CD4-positive, alpha-beta memory T cell (primary cell): ENCODE data around the gene CMC1. TPM values are rescaled to one million over a fixed set of nuclear protein-coding genes. Genes with fewer than 3 reads are reported as not detected.

Experiments used
- CTCF ChIA-PET: fragments of 350-600 bp; sonication (Branson Sonifier 250); formaldehyde crosslinking; loops from one replicate; lab custom pipeline; 2021; ENCODE audit warnings: inconsistent platforms; ENCODE audit not compliant: partially characterized antibody; lab: Charles Lee
- POLR2A ChIA-PET: fragments of 350-600 bp; sonication (Branson Sonifier 250); formaldehyde crosslinking; loops from one replicate; lab custom pipeline; 2021; ENCODE audit not compliant: partially characterized antibody; lab: Charles Lee
- DNase-seq, 5 donors: peaks; one replicate each; pipeline versions ENCODE4 v3.0.0 to v3.0.0-alpha.2; 2020 to 2022; ENCODE audit warnings: mixed read lengths in 1 of 5
- H3K27ac ChIP-seq: one replicate; pipeline ENCODE4 v1.7.0; 2013; ENCODE audit warnings: low read depth, low read length
- H3K27me3 ChIP-seq: 2 replicates; pipeline ENCODE4 v1.7.0; 2013; ENCODE audit warnings: mild to moderate bottlenecking, low read length, moderate library complexity; ENCODE audit not compliant: insufficient read depth
- H3K36me3 ChIP-seq: 2 replicates; pipeline ENCODE4 v1.7.0; 2013; ENCODE audit warnings: mild to moderate bottlenecking, low read length, moderate library complexity; ENCODE audit not compliant: insufficient read depth
- H3K4me1 ChIP-seq: 2 replicates; pipeline ENCODE4 v1.7.0; 2013; ENCODE audit warnings: mild to moderate bottlenecking, low read length, moderate library complexity; ENCODE audit not compliant: insufficient read depth
- H3K4me3 ChIP-seq, 2 donors: one replicate each; pipeline ENCODE4 v1.7.0; 2013; ENCODE audit warnings: low read length in 2 of 2, mild to moderate bottlenecking in 1 of 2
- H3K9me3 ChIP-seq, 2 donors: one replicate each; pipeline ENCODE4 v1.7.0; 2013; ENCODE audit warnings: low read length in 2 of 2, control low read depth in 1 of 2; ENCODE audit not compliant: control insufficient read depth in 1 of 2
- H3K27ac Mint-ChIP-seq, 7 donors: one replicate each; pipeline ENCODE4 v1.8.0; 2020 to 2021; ENCODE audit warnings: mixed read lengths in 7 of 7, mild to moderate bottlenecking in 6 of 7, inconsistent platforms in 3 of 7, moderate library complexity in 3 of 7
- H3K27me3 Mint-ChIP-seq, 2 donors: one replicate each; pipeline ENCODE4 v1.8.0; 2020 to 2021; ENCODE audit warnings: mixed read lengths in 2 of 2
- H3K36me3 Mint-ChIP-seq, 2 donors: one replicate each; pipeline ENCODE4 v1.8.0; 2020 to 2021; ENCODE audit warnings: mixed read lengths in 2 of 2, inconsistent platforms in 1 of 2, mild to moderate bottlenecking in 1 of 2
- H3K4me1 Mint-ChIP-seq, 4 donors: one replicate each; pipeline ENCODE4 v1.8.0; 2020 to 2021; ENCODE audit warnings: mixed read lengths in 4 of 4, mild to moderate bottlenecking in 1 of 4
- H3K4me3 Mint-ChIP-seq, 8 donors: one replicate each; pipeline ENCODE4 v1.8.0; 2020 to 2021; ENCODE audit warnings: mixed read lengths in 8 of 8, mild to moderate bottlenecking in 7 of 8, moderate library complexity in 6 of 8, inconsistent platforms in 3 of 8
- H3K9me3 Mint-ChIP-seq, 8 donors: one replicate each; pipeline ENCODE4 v1.8.0; 2020 to 2021; ENCODE audit warnings: mixed read lengths in 8 of 8, mild to moderate bottlenecking in 5 of 8, inconsistent platforms in 3 of 8, moderate library complexity in 1 of 8
- intact Hi-C: fragments of 100-400 bp; cut with micrococcal nuclease; formaldehyde crosslinking; loops from one replicate; pipeline ENCODE4 v1.15.1; 2023
- polyA plus RNA-seq, 2 donors: library from polyadenylated mRNA; unstranded; fragments of 300-500 nt; fragmentation: Illumina TruSeq; gene quantifications; one replicate each; pipeline ENCODE4 v1.2.3, GENCODE V29; 2021
- total RNA-seq, 2 experiments: library from RNA; stranded (reverse); gene quantifications; one replicate each; pipeline ENCODE4 v1.2.3, GENCODE V29; 2021

Gene CMC1
- total and polyA plus RNA-seq, 4 experiments from 2014 or later = 15.9 to 49.8 (median 30.9) TPM

DNA sequence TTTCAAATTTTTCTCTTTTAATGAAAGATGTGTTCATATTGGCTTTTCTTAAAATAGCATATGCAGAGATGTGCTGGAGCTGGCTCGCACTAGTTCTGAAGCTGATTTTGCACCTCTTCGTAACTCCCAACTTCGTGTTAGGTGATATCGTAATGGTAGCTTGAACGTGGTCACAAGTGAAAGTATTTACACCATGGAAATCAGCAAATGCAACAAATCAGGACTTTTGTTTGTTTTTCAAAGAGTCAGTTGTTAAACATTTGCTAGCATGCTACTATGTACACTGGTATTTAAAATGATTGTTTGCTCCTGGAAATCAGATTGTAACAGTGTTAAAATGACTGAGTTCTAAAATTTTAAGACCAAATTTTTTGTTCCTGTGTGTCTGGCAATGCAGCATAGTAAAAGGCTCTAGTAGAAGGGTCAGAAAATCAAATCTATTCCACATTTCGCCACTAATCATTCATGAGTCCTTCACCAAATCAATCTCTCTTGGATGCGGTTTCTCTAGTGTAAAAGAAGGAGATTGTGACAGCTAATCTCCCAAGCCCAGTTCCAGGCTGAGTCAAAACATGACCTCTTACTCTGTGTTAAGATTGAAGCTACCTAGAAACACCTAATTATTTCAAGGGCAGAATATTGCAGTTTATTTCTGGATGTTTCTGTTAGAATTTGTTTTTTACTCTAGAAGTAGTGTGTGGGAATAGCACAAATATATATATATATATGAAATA, 34.3 kb upstream of the CMC1 start:
- H3K9me3 ChIP-seq = no peaks in the 10 kb centered on the region
- H3K27me3 Mint-ChIP-seq = no peaks in the 10 kb centered on the region
- peak overlapping the region in 1 of 7 donors; percentile 30 for H3K27ac Mint-ChIP-seq
- no peaks in the 10 kb centered on the region for H3K36me3 ChIP-seq
- H3K4me1 ChIP-seq = peaks cover 21% of the 10 kb centered on the region
- ChIA-PET CTCF (interaction anchor here (1.0 kb wide), 1 partner anchor 13 kb away, joined by 3 read pairs; no protein-coding TSS in a partner anchor), POLR2A (no interaction called here)
- no peak overlapping the region for H3K4me3 ChIP-seq
- intact Hi-C loops = no loop called here
- no peak overlapping the region for H3K27ac ChIP-seq
- H3K4me3 Mint-ChIP-seq = no peak overlapping the region
- no peaks in the 10 kb centered on the region for H3K36me3 Mint-ChIP-seq
- peaks cover 0 to 3% (median 0%) of the 10 kb centered on the region in 8 donors for H3K9me3 Mint-ChIP-seq
- no peaks in the 10 kb centered on the region for H3K27me3 ChIP-seq
- peaks cover 18 to 30% (median 22%) of the 10 kb centered on the region in 4 donors for H3K4me1 Mint-ChIP-seq
- DNase-seq = no peak

DNA sequence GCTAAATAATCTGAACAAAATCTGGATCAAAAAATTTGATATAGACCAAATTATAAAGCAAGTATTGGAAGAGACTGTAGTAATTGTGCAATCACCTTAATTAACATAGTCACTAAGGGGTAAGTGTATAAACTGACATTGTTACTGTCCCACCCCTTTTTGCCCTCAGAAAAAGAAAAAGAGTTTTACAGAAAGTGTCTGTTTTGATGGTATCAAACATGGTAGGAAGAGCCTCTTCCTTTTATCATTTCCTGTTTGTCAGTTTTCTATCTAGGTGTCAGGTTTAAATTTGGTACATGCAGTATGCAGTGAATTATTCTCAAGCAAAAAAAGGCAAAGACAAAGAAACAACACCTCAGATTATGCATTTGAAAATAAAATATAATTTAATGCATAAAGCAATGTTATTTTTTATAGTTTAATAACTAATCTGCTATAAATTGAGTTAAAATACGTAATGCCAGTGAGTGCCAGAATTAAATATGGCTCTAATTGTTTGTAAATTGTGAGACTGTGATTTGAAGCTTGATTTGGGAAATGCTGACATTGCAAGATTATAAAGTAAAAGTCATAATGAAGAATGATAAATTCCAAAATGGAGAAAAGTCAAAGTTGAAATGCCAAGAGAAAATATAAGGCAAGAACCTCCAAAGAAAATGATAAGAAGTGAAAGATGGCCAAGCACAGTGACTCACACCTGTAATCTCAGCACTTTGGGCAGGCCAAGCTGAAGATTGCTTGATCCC, 30.3 kb upstream of the CMC1 start:
- ChIA-PET CTCF (no interaction called here), POLR2A (interaction anchor here (0.6 to 1.4 kb wide), 2 partner anchors 11 to 39 kb away, joined by 3 to 5 read pairs; no protein-coding TSS in a partner anchor)
- Histone ChIP-seq H3K36me3 (no peaks in the 10 kb centered on the region), H3K27me3 (no peaks in the 10 kb centered on the region), H3K4me3 (no peak overlapping the region), H3K9me3 (peaks cover 0 to 8% of the 10 kb centered on the region in 2 donors), H3K27ac (no peak overlapping the region), H3K4me1 (peaks cover 21% of the 10 kb centered on the region)
- DNase-seq = peak in 4 of 5 donors; percentile 23 to 38 (median 34)
- Mint-ChIP-seq H3K27me3 (no peaks in the 10 kb centered on the region), H3K9me3 (peaks cover 0 to 35% (median 30%) of the 10 kb centered on the region in 8 donors), H3K4me3 (peak overlapping the region in 7 of 8 donors; percentile 26 to 67 (median 59)), H3K4me1 (peaks cover 18 to 31% (median 26%) of the 10 kb centered on the region in 4 donors), H3K27ac (peak overlapping the region; percentile 33 to 83 (median 74)), H3K36me3 (peaks cover 8 to 13% of the 10 kb centered on the region in 2 donors)
- intact Hi-C loops = loop anchor here (2.0 kb wide), 1 partner anchor 30 kb away; the partner anchor contains the start of gene CMC1

DNA sequence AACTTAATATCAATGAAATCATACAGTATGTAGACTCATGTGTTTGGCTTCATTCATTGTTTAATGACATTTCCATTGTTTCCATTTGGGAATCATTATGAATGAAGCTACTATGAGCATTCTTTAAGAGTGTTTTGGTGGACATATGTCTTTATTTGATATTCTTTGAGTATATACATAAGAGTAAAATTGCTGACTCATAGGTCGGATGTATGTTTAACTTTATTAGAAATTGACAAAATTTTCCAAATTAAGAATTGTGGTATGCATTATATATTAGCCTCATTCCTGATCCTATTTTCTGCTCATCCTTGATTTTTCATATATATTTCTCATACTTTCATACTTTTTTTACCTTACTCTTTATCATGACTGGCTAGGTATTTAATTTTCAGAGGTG, 28.7 kb upstream of the CMC1 start:
- H3K36me3 ChIP-seq = no peaks in the 10 kb centered on the region
- ChIA-PET CTCF (interaction anchor here (1.2 kb wide), 1 partner anchor 500 kb away, joined by 4 read pairs; no protein-coding TSS in a partner anchor), POLR2A (no interaction called here)
- peaks cover 0 to 1% of the 10 kb centered on the region in 2 donors for H3K27me3 Mint-ChIP-seq
- no peak overlapping the region for H3K27ac Mint-ChIP-seq
- no peak overlapping the region for H3K4me3 ChIP-seq
- intact Hi-C loops = no loop called here
- H3K27me3 ChIP-seq = no peaks in the 10 kb centered on the region
- peaks cover 0 to 8% of the 10 kb centered on the region in 2 donors for H3K9me3 ChIP-seq
- H3K36me3 Mint-ChIP-seq = peaks cover 11 to 20% of the 10 kb centered on the region in 2 donors
- DNase-seq = no peak
- peaks cover 18 to 31% (median 24%) of the 10 kb centered on the region in 4 donors for H3K4me1 Mint-ChIP-seq
- no peak overlapping the region for H3K27ac ChIP-seq
- peaks cover 0 to 47% (median 33%) of the 10 kb centered on the region in 8 donors for H3K9me3 Mint-ChIP-seq
- H3K4me1 ChIP-seq = peaks cover 21% of the 10 kb centered on the region
- no peak overlapping the region for H3K4me3 Mint-ChIP-seq

DNA sequence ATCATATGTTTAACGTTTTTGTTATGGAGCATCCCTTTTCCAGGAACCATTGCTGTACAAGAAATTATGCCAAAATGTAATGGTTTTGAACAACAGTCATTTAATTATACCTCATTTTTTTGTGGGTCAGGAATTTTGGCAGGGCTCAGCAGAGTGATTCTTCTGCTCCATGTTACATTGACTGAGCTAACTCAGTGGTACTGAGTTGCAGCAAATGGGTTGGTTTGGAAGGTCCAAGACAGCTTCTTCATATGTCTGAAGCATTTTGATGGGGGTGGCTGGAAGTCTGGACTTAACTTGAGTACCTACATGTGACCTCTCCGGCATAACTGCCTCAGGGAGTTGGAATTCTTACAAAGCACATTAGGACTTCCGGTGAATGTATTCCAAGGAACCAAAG, 26.0 kb upstream of the CMC1 start:
- peaks cover 14 to 25% (median 20%) of the 10 kb centered on the region in 4 donors for H3K4me1 Mint-ChIP-seq
- H3K4me3 ChIP-seq = no peak overlapping the region
- CTCF ChIA-PET = no interaction called here

DNA sequence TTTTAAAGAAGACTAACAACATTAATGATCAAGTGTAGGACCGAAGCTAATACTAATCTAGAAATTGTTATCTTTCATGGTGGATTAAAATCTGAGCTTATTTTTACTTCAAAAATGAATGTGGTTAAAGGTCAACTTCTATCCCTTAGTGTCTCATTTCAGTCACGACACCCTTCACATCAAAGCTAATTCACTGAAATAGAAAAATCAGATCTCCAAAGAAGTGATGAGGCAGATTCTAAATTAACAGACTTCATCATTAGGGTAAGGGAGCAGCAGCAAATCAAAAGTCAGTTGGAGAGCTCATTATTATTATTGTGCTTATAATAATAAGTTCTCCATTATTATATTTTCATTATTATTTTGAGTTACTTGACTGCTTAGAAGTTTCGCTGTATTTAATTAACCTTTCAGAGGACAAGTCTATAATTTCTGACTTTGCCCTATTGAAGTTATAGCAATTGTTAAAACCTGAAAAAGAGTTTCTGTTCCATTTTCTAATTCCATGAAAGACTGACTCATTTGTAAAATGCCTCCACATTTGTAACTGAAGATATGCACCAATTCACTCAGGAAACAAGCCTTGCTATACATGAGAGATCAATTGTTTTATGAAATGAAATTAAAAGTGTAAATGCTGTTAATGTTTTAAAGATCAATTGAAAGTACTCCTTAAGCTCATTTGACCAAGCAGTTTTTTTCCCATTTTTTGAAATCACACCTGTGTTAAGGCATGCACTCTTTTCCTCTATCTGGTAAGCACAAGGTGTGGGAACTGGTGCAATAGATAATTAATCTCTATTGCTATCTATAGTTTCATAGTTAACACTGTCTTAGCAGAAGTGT, 23.1 kb upstream of the CMC1 start:
- no peak for DNase-seq
- Histone ChIP-seq H3K27ac (no peak overlapping the region), H3K4me3 (no peak overlapping the region), H3K4me1 (no peaks in the 10 kb centered on the region), H3K9me3 (peaks cover 0 to 8% of the 10 kb centered on the region in 2 donors), H3K36me3 (no peaks in the 10 kb centered on the region), H3K27me3 (no peaks in the 10 kb centered on the region)
- ChIA-PET POLR2A (no interaction called here), CTCF (interaction anchor here (1.2 kb wide), 1 partner anchor 10 kb away, joined by 3 read pairs; no protein-coding TSS in a partner anchor)
- Mint-ChIP-seq H3K27me3 (peaks cover 0 to 1% of the 10 kb centered on the region in 2 donors), H3K27ac (no peak overlapping the region), H3K4me1 (peaks cover 1 to 8% (median 3%) of the 10 kb centered on the region in 4 donors), H3K9me3 (peaks cover 0 to 44% (median 30%) of the 10 kb centered on the region in 8 donors), H3K4me3 (no peak overlapping the region), H3K36me3 (peaks cover 10 to 20% of the 10 kb centered on the region in 2 donors)
- intact Hi-C loops = no loop called here

More for the DNA sequence above, 26.0 kb upstream of the CMC1 start:
- intact Hi-C loops = no loop called here
- H3K9me3 Mint-ChIP-seq = peaks cover 0 to 53% (median 35%) of the 10 kb centered on the region in 8 donors
- H3K27me3 Mint-ChIP-seq = peaks cover 0 to 1% of the 10 kb centered on the region in 2 donors
- H3K4me3 Mint-ChIP-seq = no peak overlapping the region
- POLR2A ChIA-PET = no interaction called here
- DNase-seq = no peak
- Histone ChIP-seq H3K27ac (no peak overlapping the region), H3K9me3 (peaks cover 0 to 8% of the 10 kb centered on the region in 2 donors), H3K27me3 (no peaks in the 10 kb centered on the region), H3K4me1 (peaks cover 15% of the 10 kb centered on the region), H3K36me3 (no peaks in the 10 kb centered on the region)
- H3K27ac Mint-ChIP-seq = no peak overlapping the region
- peaks cover 11 to 20% of the 10 kb centered on the region in 2 donors for H3K36me3 Mint-ChIP-seq

DNA sequence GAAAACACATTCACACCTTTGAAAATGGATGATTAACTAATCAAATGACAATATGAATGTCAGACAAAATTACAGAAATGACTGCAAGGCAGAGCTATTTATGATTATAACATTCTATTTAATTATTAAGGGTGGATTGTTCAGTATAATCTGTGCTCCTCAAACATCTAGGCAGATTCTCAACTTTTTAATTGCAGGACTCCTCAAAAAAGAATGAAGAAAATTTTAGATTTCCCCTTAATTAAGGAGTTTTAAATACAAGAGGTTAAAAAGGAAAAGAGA, 22.6 kb upstream of the CMC1 start:
- Histone ChIP-seq H3K4me3 (no peak overlapping the region), H3K9me3 (peaks cover 0 to 8% of the 10 kb centered on the region in 2 donors), H3K4me1 (no peaks in the 10 kb centered on the region), H3K36me3 (no peaks in the 10 kb centered on the region), H3K27ac (no peak overlapping the region), H3K27me3 (no peaks in the 10 kb centered on the region)
- H3K27ac Mint-ChIP-seq = no peak overlapping the region
- POLR2A ChIA-PET = no interaction called here
- peaks cover 7 to 20% of the 10 kb centered on the region in 2 donors for H3K36me3 Mint-ChIP-seq
- no peak for DNase-seq
- H3K4me3 Mint-ChIP-seq = no peak overlapping the region
- H3K9me3 Mint-ChIP-seq = peaks cover 0 to 39% (median 26%) of the 10 kb centered on the region in 8 donors
- intact Hi-C loops = no loop called here
- H3K4me1 Mint-ChIP-seq = peaks cover 1 to 8% (median 3%) of the 10 kb centered on the region in 4 donors
- CTCF ChIA-PET = interaction anchor here (1.2 kb wide), 1 partner anchor 11 kb away, joined by 3 read pairs; no protein-coding TSS in a partner anchor
- peaks cover 0 to 1% of the 10 kb centered on the region in 2 donors for H3K27me3 Mint-ChIP-seq
